NT2/D1 (cell line): ENCODE results near the gene SP8.

Source experiments
- SUZ12 ChIP-seq: IDR thresholded peaks from 2 replicates; pipeline ENCODE4 v1.6.1; 2011; ENCODE audit not compliant: insufficient read length, insufficient read depth; ENCODE audit errors: extremely low read depth
- ZNF274 ChIP-seq: IDR thresholded peaks from 2 replicates; pipeline ENCODE4 v1.6.1; 2011; ENCODE audit warnings: mild to moderate bottlenecking, low read depth, low read length

GRCh38 chr7:20816372-20816959 lies 29.8 kb upstream of the SP8 start:
- TF ChIP-seq ZNF274: no peak
- no peak for TF ChIP-seq SUZ12
